HepG2 (cell line): ENCODE measurements around the gene DEGS1. TPM values are rescaled to one million over a fixed set of nuclear protein-coding genes. Genes with fewer than 3 reads are reported as not detected.

Experiments
- ATAC-seq: fragments of 200-7000 bp; cut with Tn5 transposase; 3 replicates; pipeline ENCODE4 v1.9.1; 2020; ENCODE audit warnings: mild to moderate bottlenecking, moderate library complexity
- BruUV-seq: library from RNA; stranded (reverse); fragments of 400-500 nt; replicated peaks from 2 replicates; lab custom pipeline; 2021; lab: Mats Ljungman, UMichigan
- CTCF ChIA-PET: fragments of 300-600 bp; formaldehyde crosslinking; extraction: SDS; loops from one replicate; lab custom pipeline; 2021; ENCODE audit warnings: low total read pairs, inconsistent platforms, low intra/inter-chr PET ratio; lab: Yijun Ruan, JAX
- POLR2A ChIA-PET: fragments of 350-600 bp; sonication (Branson Sonifier 250); formaldehyde crosslinking; loops from one replicate; lab custom pipeline; 2020; ENCODE audit warnings: antibody characterized with exemption, inconsistent platforms; lab: Yijun Ruan, JAX
- DNase-seq: peaks from one replicate; pipeline ENCODE4 v3.0.0-alpha.2; 2015; ENCODE audit warnings: low spot score
- FAIRE-seq: peaks from 3 replicates; lab custom pipeline; 2011; peaks lifted over from hg19 to GRCh38; lab: Jason Lieb, UNC
- H2AFZ ChIP-seq: one replicate; pipeline ENCODE4 v1.6.1; 2011; ENCODE audit warnings: low read length, inconsistent platforms
- H3K27ac ChIP-seq: fragments of 300-600 bp; 3 replicates; pipeline ENCODE4 v1.8.0; 2011; ENCODE audit warnings: mixed run types, mild to moderate bottlenecking, mixed read lengths, low read length, inconsistent platforms; ENCODE audit not compliant: insufficient read depth; ENCODE audit errors: extremely low read length
- H3K27me3 ChIP-seq, 2 experiments: fragments of 200-600 bp in 1 of 2; 2 replicates in 1 of 2; 3 replicates in 1 of 2; pipeline versions ENCODE4 v1.6.0 to v1.8.0; 2011; ENCODE audit warnings: low read length in 2 of 2, mild to moderate bottlenecking in 2 of 2, moderate library complexity in 2 of 2, inconsistent platforms in 1 of 2; ENCODE audit not compliant: insufficient read depth in 2 of 2, control insufficient read depth in 1 of 2
- H3K36me3 ChIP-seq, 2 experiments: fragments of 200-600 bp in 1 of 2; replicated peaks in 1 of 2; 2 replicates in 1 of 2; 3 replicates in 1 of 2; pipeline versions ENCODE4 v1.5.1 to v1.8.0; 2011; ENCODE audit warnings: low read length in 2 of 2, inconsistent platforms in 1 of 2; ENCODE audit not compliant: insufficient read depth in 2 of 2, control insufficient read depth in 1 of 2
- H3K4me1 ChIP-seq: 2 replicates; pipeline ENCODE4 v1.5.1; 2012; ENCODE audit warnings: low read length, inconsistent platforms; ENCODE audit not compliant: insufficient read depth
- H3K4me2 ChIP-seq: 2 replicates; pipeline ENCODE4 v1.6.0; 2011; ENCODE audit warnings: low read depth, low read length, inconsistent platforms
- H3K4me3 ChIP-seq, 3 experiments: fragments of 200-600 bp in 1 of 3; sonication (generic), shearing (Covaris generic) in 1 of 3; replicated peaks in 1 of 3; 2 replicates each; pipeline ENCODE4 v1.5.1; 2011 to 2016; ENCODE audit warnings: low read length in 3 of 3, inconsistent platforms in 2 of 3, low read depth in 2 of 3, mild to moderate bottlenecking in 2 of 3, control low read depth in 1 of 3, mixed read lengths in 1 of 3; ENCODE audit not compliant: insufficient read depth in 1 of 3
- H3K79me2 ChIP-seq: one replicate; pipeline ENCODE4 v1.6.1; 2011; ENCODE audit warnings: low read length, inconsistent platforms; ENCODE audit not compliant: insufficient read depth
- H3K9ac ChIP-seq: 2 replicates; pipeline ENCODE4 v1.6.0; 2011; ENCODE audit warnings: mild to moderate bottlenecking, low read depth, low read length, inconsistent platforms; ENCODE audit not compliant: insufficient read depth
- H3K9me3 ChIP-seq: 2 replicates; pipeline ENCODE4 v1.5.1; 2012; ENCODE audit warnings: mild to moderate bottlenecking, low read length
- H4K20me1 ChIP-seq: 2 replicates; pipeline ENCODE4 v1.6.0; 2011; ENCODE audit warnings: inconsistent platforms, mild to moderate bottlenecking, low read length, moderate library complexity; ENCODE audit not compliant: insufficient read depth
- AGO1 ChIP-seq: fragments of 200-400 bp; formaldehyde crosslinking; IDR thresholded peaks from 2 replicates; pipeline ENCODE4 v1.6.1; 2017; ENCODE audit warnings: mild to moderate bottlenecking, low read depth, low read length, moderate library complexity; ENCODE audit not compliant: poor library complexity, severe bottlenecking
- GATAD2A ChIP-seq: IDR thresholded peaks from 2 replicates; pipeline ENCODE4 v1.6.1; 2016
- GPN1 ChIP-seq: sonication (generic); formaldehyde crosslinking; IDR thresholded peaks from 2 replicates; pipeline ENCODE4 v1.5.1; 2020; ENCODE audit warnings: missing genetic modification reagents, borderline replicate concordance
- MXI1 ChIP-seq: IDR thresholded peaks from 3 replicates; pipeline ENCODE4 v1.6.1; 2012; ENCODE audit warnings: low read depth, low read length, inconsistent platforms, borderline replicate concordance
- MZF1 ChIP-seq: sonication (generic); formaldehyde crosslinking; IDR thresholded peaks from 2 replicates; pipeline ENCODE4 v1.8.1; 2023; ENCODE audit warnings: mild to moderate bottlenecking, missing genetic modification reagents, borderline replicate concordance
- SMARCC2 ChIP-seq: fragments of 450-650 bp; IDR thresholded peaks from 2 replicates; pipeline ENCODE4 v1.6.1; 2017; ENCODE audit warnings: antibody characterized with exemption, mild to moderate bottlenecking
- ZBTB4 ChIP-seq: sonication (generic); formaldehyde crosslinking; IDR thresholded peaks from 2 replicates; pipeline ENCODE4 v1.4.0; 2020; ENCODE audit warnings: missing genetic modification reagents, mild to moderate bottlenecking, borderline replicate concordance
- ZEB1 ChIP-seq: IDR thresholded peaks from 2 replicates; pipeline ENCODE4 v1.6.1; 2012; ENCODE audit warnings: mild to moderate bottlenecking, low read depth, inconsistent platforms; ENCODE audit not compliant: insufficient replicate concordance
- ZNF432 ChIP-seq: sonication (generic); formaldehyde crosslinking; IDR thresholded peaks from 2 replicates; pipeline ENCODE4 v1.5.0; 2020; ENCODE audit warnings: missing genetic modification reagents, mild to moderate bottlenecking, borderline replicate concordance
- ZNF567 ChIP-seq: sonication (generic); formaldehyde crosslinking; IDR thresholded peaks from 2 replicates; pipeline ENCODE4 v1.8.1; 2023; ENCODE audit warnings: mild to moderate bottlenecking, missing genetic modification reagents, borderline replicate concordance
- ZNF883 ChIP-seq: sonication (generic); formaldehyde crosslinking; IDR thresholded peaks from 2 replicates; pipeline ENCODE4 v1.5.1; 2020; ENCODE audit warnings: mild to moderate bottlenecking, missing genetic modification reagents; ENCODE audit errors: not compliant biosample characterization
- WGBS: methylation state at CpG from one replicate; pipeline ENCODE4 v1.1.6; 2017; ENCODE audit warnings: low lambda C conversion rate; 5-methylcytosine and 5-hydroxymethylcytosine counted together
- in situ Hi-C: cut with HindIII; loops from 2 replicates; pipeline ENCODE4 v1.10.0; 2017; ENCODE audit warnings: low pct_unique_long_range_greater_than_20kb; ENCODE audit not compliant: extremely low pct_ligation_motif_present
- intact Hi-C: fragments of 100-400 bp; cut with micrococcal nuclease; formaldehyde crosslinking; loops from one replicate; pipeline ENCODE4 v1.10.0; 2022; ENCODE audit not compliant: unreplicated experiment
- polyA plus RNA-seq, 8 experiments: library from polyadenylated mRNA; depleted of rRNA in 3 of 8; stranded (reverse) in 7 of 8; unstranded in 1 of 8; fragments of >200 nt; fragmentation: Illumina TruSeq in 4 of 8; extraction: Trizol in 4 of 8; gene quantifications; 2 replicates each; pipeline versions ENCODE4 v1.2.1 to v1.2.3, GENCODE V29; 2011 to 2016; ENCODE audit warnings: low read depth in 4 of 8, missing spikeins in 1 of 8, mixed read lengths in 1 of 8; ENCODE audit not compliant: insufficient read depth in 1 of 8
- total RNA-seq, 5 experiments: library from RNA; depleted of rRNA; stranded (reverse); fragments of >200 nt; fragmentation: Illumina TruSeq; extraction: Trizol; gene quantifications; 2 replicates each; pipeline ENCODE4 v1.2.3, GENCODE V29; 2016; ENCODE audit warnings: low read depth in 1 of 5
- TF ChIP-seq, protein P1 (sequence below): sonication (generic); formaldehyde crosslinking; conservative IDR thresholded peaks from 2 replicates; pipeline ENCODE4 v1.4.0; 2020; ENCODE audit warnings: missing genetic modification reagents
- TF ChIP-seq, protein P2 (sequence below): IDR thresholded peaks from 2 replicates; pipeline ENCODE4 v1.6.1; 2016; ENCODE audit warnings: missing biosample characterization, missing genetic modification reagents, low read depth

The DEGS1 gene
- total and polyA plus RNA-seq, 2 of the 13 experiments (the other 11 are each of a cell fraction or from before 2014, with no cell fraction given): 18.1 to 35.9 TPM

DNA sequence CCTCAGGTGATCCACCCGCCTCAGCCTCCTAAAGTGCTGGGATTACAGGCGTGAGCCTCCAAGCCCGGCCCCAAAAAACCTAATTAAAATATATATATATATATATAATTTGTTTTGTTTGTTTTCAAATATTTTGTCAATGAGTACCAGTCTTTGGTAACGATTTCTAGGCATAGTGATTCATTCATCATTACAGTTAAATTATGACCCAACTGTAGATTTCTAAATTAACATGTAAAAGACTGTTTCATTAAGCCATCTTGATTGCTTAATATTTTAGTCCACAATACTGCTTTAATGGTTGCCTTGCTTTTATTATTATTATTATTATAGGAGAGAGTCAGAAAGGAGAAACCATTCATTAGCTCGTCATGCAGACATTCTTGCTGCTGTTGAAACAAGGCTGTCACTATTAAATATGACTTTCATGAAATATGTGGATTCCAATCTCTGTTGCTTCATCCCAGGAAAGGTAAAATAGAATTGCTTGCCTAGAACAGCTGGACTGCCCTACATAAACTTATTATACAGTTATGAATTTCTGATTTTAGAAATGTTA is 49.2 kb upstream of the DEGS1 start:
- H3K4me1 ChIP-seq: no peaks in the 10 kb centered on the region
- H3K9me3 ChIP-seq: no peaks in the 10 kb centered on the region
- in situ Hi-C loops: no loop called here
- WGBS: 72% methylated on average over 5 of the region's 5 CpGs
- H3K4me3 ChIP-seq: no peak overlapping the region
- no peak for TF ChIP-seq ZNF567
- no peaks in the 10 kb centered on the region for H4K20me1 ChIP-seq
- CTCF ChIA-PET: no interaction called here
- no peak overlapping the region for H2AFZ ChIP-seq
- POLR2A ChIA-PET: no interaction called here
- intact Hi-C loops: no loop called here
- H3K27me3 ChIP-seq: no peaks in the 10 kb centered on the region
- no peak overlapping the region for H3K9ac ChIP-seq
- H3K79me2 ChIP-seq: peaks cover 2% of the 10 kb centered on the region
- no peak overlapping the region for H3K4me2 ChIP-seq
- peaks cover 12 to 60% of the 10 kb centered on the region in 2 experiments; a peak in 4 of 5 replicates for H3K36me3 ChIP-seq
- DNase-seq (no peak), FAIRE-seq (no peak), ATAC-seq (no peak)
- no TSS peak for BruUV-seq
- H3K27ac ChIP-seq: no peak overlapping the region

GRCh38 chr1:224137518-224137917 is 45.5 kb upstream of the DEGS1 start:
- no TSS peak for BruUV-seq
- ATAC-seq: no peak
- TF ChIP-seq, protein P1, sequence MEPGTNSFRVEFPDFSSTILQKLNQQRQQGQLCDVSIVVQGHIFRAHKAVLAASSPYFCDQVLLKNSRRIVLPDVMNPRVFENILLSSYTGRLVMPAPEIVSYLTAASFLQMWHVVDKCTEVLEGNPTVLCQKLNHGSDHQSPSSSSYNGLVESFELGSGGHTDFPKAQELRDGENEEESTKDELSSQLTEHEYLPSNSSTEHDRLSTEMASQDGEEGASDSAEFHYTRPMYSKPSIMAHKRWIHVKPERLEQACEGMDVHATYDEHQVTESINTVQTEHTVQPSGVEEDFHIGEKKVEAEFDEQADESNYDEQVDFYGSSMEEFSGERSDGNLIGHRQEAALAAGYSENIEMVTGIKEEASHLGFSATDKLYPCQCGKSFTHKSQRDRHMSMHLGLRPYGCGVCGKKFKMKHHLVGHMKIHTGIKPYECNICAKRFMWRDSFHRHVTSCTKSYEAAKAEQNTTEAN (CRISPR knock-in tag): no peak
- TF ChIP-seq, protein P2, sequence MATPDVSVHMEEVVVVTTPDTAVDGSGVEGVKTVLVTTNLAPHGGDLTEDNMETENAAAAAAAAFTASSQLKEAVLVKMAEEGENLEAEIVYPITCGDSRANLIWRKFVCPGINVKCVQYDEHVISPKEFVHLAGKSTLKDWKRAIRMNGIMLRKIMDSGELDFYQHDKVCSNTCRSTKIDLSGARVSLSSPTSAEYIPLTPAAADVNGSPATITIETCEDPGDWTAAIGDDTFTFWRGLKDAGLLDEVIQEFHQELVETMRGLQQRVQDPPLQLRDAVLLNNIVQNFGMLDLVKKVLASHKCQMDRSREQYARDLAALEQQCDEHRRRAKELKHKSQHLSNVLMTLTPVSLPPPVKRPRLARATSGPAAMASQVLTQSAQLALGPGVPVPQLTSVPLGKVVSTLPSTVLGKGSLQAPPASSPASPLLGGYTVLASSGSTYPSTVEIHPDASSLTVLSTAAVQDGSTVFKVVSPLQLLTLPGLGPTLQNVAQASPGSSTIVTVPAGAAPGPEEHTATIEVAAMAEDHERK (CRISPR knock-in tag): no peak
- TF ChIP-seq GPN1 (CRISPR knock-in tag) (no peak), ZBTB4 (CRISPR knock-in tag) (no peak), MZF1 (CRISPR knock-in tag) (no peak), GATAD2A (no peak), AGO1 (no peak), ZNF432 (no peak), MXI1 (no peak), ZNF883 (CRISPR knock-in tag) (no peak), SMARCC2 (no peak), ZEB1 (no peak)

More at GRCh38 chr1:224137518-224137917, 45.5 kb upstream of the DEGS1 start:
- no peaks in the 10 kb centered on the region for H3K4me1 ChIP-seq
- no peak overlapping the region for H3K4me3 ChIP-seq
- no peak overlapping the region for H3K4me2 ChIP-seq
- no peaks in the 10 kb centered on the region for H3K9me3 ChIP-seq
- no peak for DNase-seq
- no peaks in the 10 kb centered on the region for H4K20me1 ChIP-seq
- in situ Hi-C loops: no loop called here
- POLR2A ChIA-PET: no interaction called here
- no peak for FAIRE-seq
- H3K27me3 ChIP-seq: no peaks in the 10 kb centered on the region
- peaks cover 2 to 39% of the 10 kb centered on the region in 2 experiments; a peak in 4 of 5 replicates for H3K36me3 ChIP-seq
- no peak overlapping the region for H2AFZ ChIP-seq
- no peaks in the 10 kb centered on the region for H3K79me2 ChIP-seq
- CTCF ChIA-PET: no interaction called here
- intact Hi-C loops: no loop called here
- H3K9ac ChIP-seq: no peak overlapping the region
- no peak overlapping the region for H3K27ac ChIP-seq
